HG03280 (cell line): ENCODE data around the gene ITPR2.

Source experiments
- ATAC-seq: cut with Tn5 transposase; IDR thresholded peaks from one replicate; pipeline ENCODE4 v1.9.1; 2021; ENCODE audit warnings: mild to moderate bottlenecking, moderate library complexity; ENCODE audit not compliant: unreplicated experiment

The ITPR2 gene

DNA sequence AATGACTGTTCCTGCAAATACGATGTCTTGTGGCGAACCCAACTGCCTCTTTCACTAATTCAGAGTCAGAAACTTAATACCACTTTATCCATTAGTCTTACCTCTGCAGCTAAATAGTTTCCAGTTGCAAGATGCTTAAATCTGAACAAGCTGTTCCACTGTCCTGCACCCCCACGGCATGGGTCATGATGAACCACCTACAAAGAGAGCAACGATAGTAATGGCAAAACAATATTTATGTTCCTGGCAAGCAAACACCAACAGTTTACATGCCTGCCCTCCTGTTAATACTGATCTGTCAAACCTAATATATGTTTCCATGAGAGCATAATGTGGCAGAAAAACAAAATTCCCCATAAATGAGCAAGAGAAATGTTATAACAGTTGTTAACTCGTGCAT is 121.9 kb downstream of the ITPR2 start:
- ATAC-seq: no peak

- no peak for ATAC-seq
These were observed 127.1 kb downstream of the ITPR2 start for GRCh38 chr12:26705851-26706250.

- ATAC-seq: no peak
These were observed 128.1 kb downstream of the ITPR2 start for GRCh38 chr12:26704684-26705460.

- ATAC-seq: no peak
These were observed 128.8 kb downstream of the ITPR2 start for GRCh38 chr12:26704214-26704613.

GRCh38 chr12:26702741-26703140 is 130.3 kb downstream of the ITPR2 start:
- no peak for ATAC-seq

- no peak for ATAC-seq
These were observed 131.3 kb downstream of the ITPR2 start for GRCh38 chr12:26701604-26702215.

DNA sequence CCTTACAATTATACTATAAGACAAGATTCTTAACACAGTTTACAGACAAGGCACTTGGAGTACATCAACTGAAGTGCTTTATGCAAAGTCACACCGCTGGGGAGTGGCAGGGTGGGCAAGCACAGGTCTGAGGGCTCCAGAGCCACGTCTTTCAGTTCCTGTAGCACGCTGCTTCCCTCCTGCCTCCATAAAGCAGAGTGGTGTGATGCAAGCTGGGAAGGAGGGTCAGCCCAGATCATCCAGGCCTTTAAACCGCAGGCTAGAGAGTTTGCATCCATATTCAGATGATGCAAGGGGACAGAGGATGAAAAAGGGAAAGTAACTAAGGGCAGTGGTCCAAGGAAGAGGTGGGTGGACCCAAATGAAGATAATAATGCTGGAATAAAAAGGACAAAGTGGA is 132.6 kb downstream of the ITPR2 start:
- ATAC-seq: no peak

DNA sequence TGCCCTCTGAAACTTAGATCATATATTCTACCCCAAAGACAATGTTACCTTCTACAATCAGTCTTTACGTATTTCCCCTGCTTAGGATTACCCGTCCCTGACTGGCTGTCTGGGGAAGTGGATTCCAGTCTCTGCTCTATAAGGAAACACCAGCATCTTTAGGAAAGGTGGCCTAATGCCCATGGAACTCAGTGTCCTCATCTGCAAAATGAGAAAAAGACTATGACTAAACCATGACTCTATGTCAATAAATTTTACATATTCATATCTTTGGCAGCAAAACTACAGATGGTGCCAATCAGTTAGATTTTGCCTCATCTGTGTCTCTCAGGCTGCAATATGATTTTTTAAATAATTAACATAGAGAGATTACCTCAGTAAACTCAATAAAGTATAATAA is 133.8 kb downstream of the ITPR2 start:
- no peak for ATAC-seq

- ATAC-seq: no peak
These were observed 134.8 kb downstream of the ITPR2 start for GRCh38 chr12:26698186-26698585.

DNA sequence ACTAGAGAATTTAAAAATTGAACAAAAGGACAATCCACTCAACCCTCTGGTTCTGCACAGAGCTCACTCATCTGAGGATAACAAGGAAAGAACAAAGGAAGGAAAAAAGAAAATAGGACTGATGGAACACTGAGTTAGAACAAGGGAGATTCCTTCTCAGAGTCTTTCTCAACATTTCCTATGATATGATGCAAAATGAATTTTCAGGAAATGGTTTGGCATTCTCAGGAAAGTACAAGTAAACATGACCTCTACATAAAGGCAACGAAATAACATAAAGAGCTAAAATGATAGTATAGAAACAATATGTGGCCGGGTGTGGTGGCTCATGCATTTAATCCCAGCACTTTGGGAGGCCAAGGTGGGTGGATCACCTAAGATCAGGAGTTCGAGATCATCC is 135.8 kb downstream of the ITPR2 start:
- ATAC-seq: no peak

DNA sequence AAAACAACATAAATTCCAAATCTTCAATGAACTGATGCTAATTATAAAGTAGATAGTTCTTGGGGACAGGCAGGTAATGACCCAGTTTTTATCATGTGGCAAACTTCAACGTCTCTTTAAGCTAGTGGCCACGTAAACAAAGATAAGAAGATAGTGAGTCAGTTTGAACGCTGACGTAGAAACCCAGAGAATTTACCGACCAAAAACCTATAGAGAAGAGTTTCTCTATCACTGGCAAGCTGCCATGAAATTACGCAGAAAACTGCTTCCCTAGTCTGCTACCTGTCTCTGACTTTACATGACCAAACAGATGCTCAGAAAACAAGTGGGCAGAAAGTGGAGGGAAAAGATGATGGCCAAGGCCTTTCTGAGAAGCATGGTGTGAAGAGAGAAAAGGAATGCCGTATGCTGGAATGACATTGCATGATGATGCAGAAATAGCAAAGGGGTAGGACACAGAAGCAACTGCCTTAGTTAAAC is 136.3 kb downstream of the ITPR2 start:
- no peak for ATAC-seq

DNA sequence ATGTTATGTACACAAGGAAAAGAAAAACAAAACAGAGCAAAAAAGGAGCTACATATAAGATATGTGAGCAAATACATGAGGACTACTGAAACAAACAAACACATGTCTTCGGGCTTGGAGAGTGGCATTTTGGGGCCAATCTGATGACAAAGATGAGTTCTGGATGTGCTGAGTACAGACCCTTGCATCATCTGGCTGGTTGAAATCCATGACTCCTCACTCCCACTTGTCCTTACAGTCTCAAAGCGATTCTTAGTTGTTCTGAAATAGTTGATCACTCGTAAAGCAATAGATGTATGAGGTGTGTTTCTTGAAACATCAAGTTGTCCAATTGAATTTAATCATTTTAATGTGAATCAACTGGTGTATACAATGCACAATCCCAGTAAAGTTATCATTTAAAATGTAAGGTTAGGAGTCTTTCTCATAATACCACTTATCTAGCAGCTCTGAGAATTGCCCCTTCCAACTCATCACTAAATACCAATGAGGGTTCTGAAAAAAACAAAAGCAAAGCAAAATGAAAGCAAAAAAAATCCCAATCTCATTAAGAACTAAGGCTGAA is 136.9 kb downstream of the ITPR2 start:
- no peak for ATAC-seq

GRCh38 chr12:26694402-26694801 is 138.6 kb downstream of the ITPR2 start:
- ATAC-seq: no peak

- no peak for ATAC-seq
These were observed 140.6 kb downstream of the ITPR2 start for GRCh38 chr12:26692407-26692806.

GRCh38 chr12:26691234-26691970 is 141.6 kb downstream of the ITPR2 start:
- no peak for ATAC-seq

DNA sequence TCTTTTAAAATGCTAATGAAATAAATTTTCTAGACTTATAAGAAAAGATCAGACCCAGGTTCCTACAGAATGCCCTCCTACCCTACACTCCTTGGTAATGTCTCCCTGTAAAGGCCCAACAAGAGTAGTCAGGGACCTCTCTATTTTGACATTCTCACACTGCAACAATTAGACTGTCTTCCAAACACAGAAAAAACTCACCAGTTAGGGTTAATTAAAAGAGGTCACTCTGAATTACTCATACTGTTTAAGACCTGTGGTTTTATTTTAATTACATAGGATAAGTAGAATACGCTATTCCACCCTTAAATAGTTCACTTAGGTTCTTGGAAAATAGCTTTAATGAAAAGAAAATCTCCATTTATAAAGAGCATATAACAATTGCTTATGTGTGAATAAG is 142.4 kb downstream of the ITPR2 start:
- ATAC-seq: no peak

GRCh38 chr12:26689281-26689841 is 143.6 kb downstream of the ITPR2 start:
- ATAC-seq: no peak

GRCh38 chr12:26688344-26688904 is 144.6 kb downstream of the ITPR2 start:
- ATAC-seq: no peak

GRCh38 chr12:26686408-26686807 is 146.6 kb downstream of the ITPR2 start:
- no peak for ATAC-seq

DNA sequence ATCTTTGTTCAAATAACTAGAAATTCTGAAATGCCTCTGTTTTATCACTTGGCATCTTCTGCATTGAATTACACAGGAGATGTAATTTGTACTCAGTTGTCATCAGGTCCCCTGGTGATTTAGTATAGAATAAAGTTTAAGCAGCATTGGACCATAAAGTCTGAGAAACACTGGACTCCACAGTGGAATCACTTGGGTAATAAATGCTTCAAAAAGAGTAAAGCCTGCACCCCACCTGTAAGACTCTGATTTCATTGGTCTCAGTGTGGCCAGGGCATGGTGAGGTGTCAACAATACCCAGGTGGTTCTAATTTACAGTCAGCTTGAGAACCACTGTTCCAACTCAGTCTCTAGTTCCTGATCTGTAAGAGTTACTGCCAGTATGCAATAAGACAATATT is 148.9 kb downstream of the ITPR2 start:
- no peak for ATAC-seq

GRCh38 chr12:26683443-26683842 is 149.6 kb downstream of the ITPR2 start:
- ATAC-seq: no peak
